PC-9 (cell line): ENCODE measurements around the gene SNX15. TPM values are rescaled to one million over a fixed set of nuclear protein-coding genes. Genes with fewer than 3 reads are reported as not detected.
A peak's percentile ranks its signal among the peaks of the same experiment; 100 is the strongest.
"Not testable (repeated sequence)": the region's sequence is repeated elsewhere in the genome, so short reads cannot be mapped to it uniquely, and the experiment has no call there.

Experiments
- Bru-seq: library from RNA; stranded (reverse); fragments of 400-500 nt; gene quantifications from one replicate; lab custom pipeline; 2021; lab: Mats Ljungman, UMichigan
- BruChase-seq, 2 experiments: library from RNA; stranded (reverse); fragments of 400-500 nt; gene quantifications; one replicate each; lab custom pipeline; 2021; lab: Mats Ljungman, UMichigan
- BruUV-seq: library from RNA; stranded (reverse); fragments of 400-500 nt; replicated peaks from 2 replicates; lab custom pipeline; 2021; lab: Mats Ljungman, UMichigan
- CTCF ChIA-PET: fragments of 300-600 bp; sonication (Branson Sonifier 250); formaldehyde crosslinking; loops from one replicate; lab custom pipeline; 2022; ENCODE audit warnings: antibody characterized with exemption; lab: Charles Lee
- POLR2A ChIA-PET: fragments of 300-600 bp; sonication (Branson Sonifier 250); formaldehyde crosslinking; loops from one replicate; lab custom pipeline; 2022; ENCODE audit warnings: antibody characterized with exemption; ENCODE audit not compliant: unreplicated experiment; lab: Charles Lee
- DNase-seq, 2 experiments: peaks; one replicate each; pipeline versions ENCODE4 v3.0.0 to v3.0.0-alpha.2; 2015 to 2022; ENCODE audit warnings: mixed read lengths in 1 of 2
- H2AFZ ChIP-seq: fragments of 200-600 bp; sonication (generic); 2 replicates; pipeline ENCODE4 v1.8.1; 2017; ENCODE audit warnings: antibody characterized with exemption
- H3F3A ChIP-seq: fragments of 200-600 bp; sonication (generic); 2 replicates; pipeline ENCODE4 v1.8.1; 2017; ENCODE audit warnings: antibody characterized with exemption, mild to moderate bottlenecking, low read depth; ENCODE audit not compliant: insufficient read depth
- H3K27ac ChIP-seq: fragments of 200-600 bp; sonication (generic); 2 replicates; pipeline ENCODE4 v1.6.1; 2016; ENCODE audit warnings: mixed run types
- H3K27me3 ChIP-seq: fragments of 200-600 bp; sonication (generic); 2 replicates; pipeline ENCODE4 v1.6.1; 2016; ENCODE audit warnings: low read depth, mixed run types; ENCODE audit not compliant: insufficient read depth
- H3K36me3 ChIP-seq: fragments of 200-600 bp; sonication (generic); 2 replicates; pipeline ENCODE4 v1.6.1; 2016; ENCODE audit warnings: low read depth, mixed run types
- H3K4me1 ChIP-seq: fragments of 200-600 bp; sonication (generic); replicated peaks from 2 replicates; pipeline ENCODE4 v1.6.1; 2016; ENCODE audit warnings: mixed run types; ENCODE audit not compliant: insufficient read depth
- H3K4me2 ChIP-seq: fragments of 200-600 bp; sonication (generic); 2 replicates; pipeline ENCODE4 v1.6.1; 2017; ENCODE audit warnings: mixed run types
- H3K4me3 ChIP-seq: fragments of 200-600 bp; sonication (generic); 2 replicates; pipeline ENCODE4 v1.6.1; 2016; ENCODE audit warnings: mixed run types
- H3K79me2 ChIP-seq: fragments of 200-600 bp; sonication (generic); 2 replicates; pipeline ENCODE4 v1.6.1; 2017; ENCODE audit warnings: low read depth, mixed run types
- H3K9me2 ChIP-seq: fragments of 200-600 bp; sonication (generic); 2 replicates; pipeline ENCODE4 v1.8.1; 2017; ENCODE audit warnings: mild to moderate bottlenecking; ENCODE audit not compliant: insufficient read depth
- H3K9me3 ChIP-seq: fragments of 200-600 bp; sonication (generic); 2 replicates; pipeline ENCODE4 v1.8.1; 2016; ENCODE audit warnings: low read depth; ENCODE audit not compliant: insufficient read depth
- H4K20me1 ChIP-seq: fragments of 200-600 bp; sonication (generic); 2 replicates; pipeline ENCODE4 v1.8.1; 2017; ENCODE audit not compliant: insufficient read depth
- EZH2 ChIP-seq: fragments of 200-600 bp; sonication (generic); IDR thresholded peaks from 2 replicates; pipeline ENCODE4 v1.8.0; 2017; ENCODE audit warnings: antibody characterized with exemption, low read depth
- intact Hi-C: fragments of 100-400 bp; cut with micrococcal nuclease; formaldehyde crosslinking; loops from one replicate; pipeline ENCODE4 v1.10.0; 2022; ENCODE audit not compliant: unreplicated experiment
- long read RNA-seq: library from polyadenylated mRNA; stranded (forward); transcript quantifications from one replicate; pipeline ENCODE4 v2.0.0, GENCODE V29; 2022
- total RNA-seq: library from RNA; stranded (reverse); gene quantifications from 2 replicates; pipeline ENCODE4 v1.2.3, GENCODE V29; 2021
- TF ChIP-seq, protein P1 (sequence below): fragments of 200-600 bp; sonication (generic); conservative IDR thresholded peaks from 2 replicates; pipeline ENCODE4 v1.6.1; 2017; ENCODE audit warnings: mixed run types, antibody characterized with exemption, mild to moderate bottlenecking, moderate library complexity

The SNX15 gene, protein sequence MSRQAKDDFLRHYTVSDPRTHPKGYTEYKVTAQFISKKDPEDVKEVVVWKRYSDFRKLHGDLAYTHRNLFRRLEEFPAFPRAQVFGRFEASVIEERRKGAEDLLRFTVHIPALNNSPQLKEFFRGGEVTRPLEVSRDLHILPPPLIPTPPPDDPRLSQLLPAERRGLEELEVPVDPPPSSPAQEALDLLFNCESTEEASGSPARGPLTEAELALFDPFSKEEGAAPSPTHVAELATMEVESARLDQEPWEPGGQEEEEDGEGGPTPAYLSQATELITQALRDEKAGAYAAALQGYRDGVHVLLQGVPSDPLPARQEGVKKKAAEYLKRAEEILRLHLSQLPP
- total RNA-seq: 38.2 and 40.6 TPM in 2 replicates
- percentile 44 among the genes with signal in this experiment for Bru-seq, nascent RNA
- BruChase-seq, experiment 1, labeled RNA remaining after a 2-hour chase: percentile 50 among the genes with signal in this experiment
- BruChase-seq, experiment 2, labeled RNA remaining after a 6-hour chase: percentile 28 among the genes with signal in this experiment
- long read RNA-seq, transcript SNX15-202 (8 exons, 1,939 nt): major isoform, 83 of 92 reads
- long read RNA-seq, partial matches to known transcripts: 0 of 92 reads
- long read RNA-seq, other reads (novel, unspliced or antisense): 5 of 92 reads

DNA sequence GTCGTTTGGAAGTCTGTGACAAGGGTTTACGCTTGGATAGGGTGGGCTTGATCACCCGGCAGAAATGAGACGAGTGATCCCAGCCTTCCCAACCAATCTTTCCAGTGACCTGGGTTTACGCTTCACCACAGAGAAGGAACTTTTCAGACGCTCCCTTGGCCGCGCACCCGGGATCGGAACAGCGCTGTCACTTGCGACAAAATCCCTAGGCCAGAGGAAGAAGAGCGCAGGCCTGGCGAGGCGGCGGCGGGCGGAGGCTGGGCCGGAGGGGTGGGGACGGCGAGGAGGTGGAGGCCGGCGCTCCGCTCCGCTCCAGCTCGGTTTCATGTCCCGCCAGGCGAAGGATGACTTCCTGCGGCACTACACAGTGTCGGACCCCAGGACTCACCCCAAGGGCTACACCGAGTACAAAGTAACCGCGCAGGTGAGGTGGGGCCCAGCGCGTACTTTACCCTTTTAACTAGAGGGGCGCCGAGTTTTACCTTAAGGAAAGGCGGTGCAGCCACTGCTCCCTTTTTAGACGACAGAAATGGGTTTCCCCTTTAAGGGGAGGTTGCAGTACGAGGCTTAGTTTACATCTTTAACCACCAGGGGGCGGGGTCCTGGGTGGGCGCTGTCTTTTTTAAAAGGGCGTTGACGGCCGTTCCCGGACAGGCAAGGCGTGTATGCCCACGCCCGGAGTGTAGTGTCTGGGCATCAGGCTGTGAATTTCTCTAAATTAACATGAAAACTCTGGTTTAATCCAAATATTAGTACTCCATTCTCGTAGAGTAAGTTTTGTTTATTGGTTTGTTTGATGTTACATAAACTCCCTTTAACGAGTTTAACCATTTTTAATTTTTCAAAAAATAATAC is at the start of gene SNX15:
Gene SNX15 (plus strand): TSS at position 227 of the 855 bp plus-strand sequence. CDS start 99 bp downstream, at position 326.
- H3K36me3 ChIP-seq: no peaks in the 10 kb centered on the region
- no TSS peak for BruUV-seq
- ChIA-PET CTCF (interaction anchor here (0.6 to 1.6 kb wide), 4 partner anchors 10 to 179 kb away, joined by 3 to 5 read pairs (median 4); partner anchors contain the start of gene ARL2), POLR2A (interaction anchor here (0.6 kb wide), 2 partner anchors 13 to 155 kb away, joined by 4 to 5 read pairs; partner anchors contain the start of gene ARL2)
- peak; percentile 90 to 95 for DNase-seq
- H3K4me3 ChIP-seq: peak within 1 kb of the TSS; percentile 64
- H3K27me3 ChIP-seq: no peaks in the 10 kb centered on the region
- peak within 1 kb of the TSS; percentile 82 for H2AFZ ChIP-seq
- H3K9me3 ChIP-seq: no peaks in the 10 kb centered on the region
- H3K27ac ChIP-seq: peak within 1 kb of the TSS; percentile 36
- no peaks in the 10 kb centered on the region for H3K79me2 ChIP-seq
- no peaks in the 10 kb centered on the region; the same call in 1 of the 2 replicates for H3F3A ChIP-seq
- H3K4me2 ChIP-seq: peak within 1 kb of the TSS; percentile 86
- H3K4me1 ChIP-seq: peaks cover 9% of the 10 kb centered on the region
- TF ChIP-seq, protein P1, sequence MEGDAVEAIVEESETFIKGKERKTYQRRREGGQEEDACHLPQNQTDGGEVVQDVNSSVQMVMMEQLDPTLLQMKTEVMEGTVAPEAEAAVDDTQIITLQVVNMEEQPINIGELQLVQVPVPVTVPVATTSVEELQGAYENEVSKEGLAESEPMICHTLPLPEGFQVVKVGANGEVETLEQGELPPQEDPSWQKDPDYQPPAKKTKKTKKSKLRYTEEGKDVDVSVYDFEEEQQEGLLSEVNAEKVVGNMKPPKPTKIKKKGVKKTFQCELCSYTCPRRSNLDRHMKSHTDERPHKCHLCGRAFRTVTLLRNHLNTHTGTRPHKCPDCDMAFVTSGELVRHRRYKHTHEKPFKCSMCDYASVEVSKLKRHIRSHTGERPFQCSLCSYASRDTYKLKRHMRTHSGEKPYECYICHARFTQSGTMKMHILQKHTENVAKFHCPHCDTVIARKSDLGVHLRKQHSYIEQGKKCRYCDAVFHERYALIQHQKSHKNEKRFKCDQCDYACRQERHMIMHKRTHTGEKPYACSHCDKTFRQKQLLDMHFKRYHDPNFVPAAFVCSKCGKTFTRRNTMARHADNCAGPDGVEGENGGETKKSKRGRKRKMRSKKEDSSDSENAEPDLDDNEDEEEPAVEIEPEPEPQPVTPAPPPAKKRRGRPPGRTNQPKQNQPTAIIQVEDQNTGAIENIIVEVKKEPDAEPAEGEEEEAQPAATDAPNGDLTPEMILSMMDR: peak; percentile 94
- TF ChIP-seq EZH2: no peak
- H3K9me2 ChIP-seq: no peaks in the 10 kb centered on the region
- intact Hi-C loops: loop anchor here (1.0 to 5.0 kb wide), 5 partner anchors 89 to 180 kb away; partner anchors contain the start of genes ATG2A, CAPN1, PPP2R5B and ZNHIT2
- no peaks in the 10 kb centered on the region for H4K20me1 ChIP-seq

DNA sequence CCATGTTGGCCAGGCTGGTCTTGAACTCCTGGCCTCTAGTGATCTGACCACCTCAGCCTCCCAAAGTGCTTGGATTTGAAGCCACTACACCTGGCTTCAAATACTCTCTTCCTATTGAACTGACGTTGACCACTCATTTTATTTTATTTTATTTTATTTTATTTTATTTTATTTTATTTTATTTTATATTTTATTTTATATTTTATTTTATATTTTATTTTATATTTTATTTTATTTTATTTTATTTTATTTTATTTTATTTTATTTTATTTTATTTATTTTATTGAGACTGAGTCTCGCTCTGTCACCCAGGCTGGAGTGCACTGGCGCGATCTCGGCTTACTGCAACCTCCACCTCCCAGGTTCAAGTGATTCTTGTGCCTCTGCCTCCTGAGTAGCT is 43.9 kb upstream of the SNX15 start:
- H3K4me1 ChIP-seq, H3K79me2 ChIP-seq, intact Hi-C loops, H3K27ac ChIP-seq, H3K4me2 ChIP-seq, H3F3A ChIP-seq, H2AFZ ChIP-seq, BruUV-seq, CTCF ChIA-PET, H3K9me3 ChIP-seq, H4K20me1 ChIP-seq, H3K4me3 ChIP-seq, H3K9me2 ChIP-seq, DNase-seq, H3K36me3 ChIP-seq: not testable (repeated sequence)
- POLR2A ChIA-PET: interaction anchor here (0.6 kb wide), 1 partner anchor 37 kb away, joined by 4 read pairs; no protein-coding TSS in a partner anchor
- H3K27me3 ChIP-seq: peaks cover 20% of the 10 kb centered on the region; the same call in 1 of the 2 replicates

DNA sequence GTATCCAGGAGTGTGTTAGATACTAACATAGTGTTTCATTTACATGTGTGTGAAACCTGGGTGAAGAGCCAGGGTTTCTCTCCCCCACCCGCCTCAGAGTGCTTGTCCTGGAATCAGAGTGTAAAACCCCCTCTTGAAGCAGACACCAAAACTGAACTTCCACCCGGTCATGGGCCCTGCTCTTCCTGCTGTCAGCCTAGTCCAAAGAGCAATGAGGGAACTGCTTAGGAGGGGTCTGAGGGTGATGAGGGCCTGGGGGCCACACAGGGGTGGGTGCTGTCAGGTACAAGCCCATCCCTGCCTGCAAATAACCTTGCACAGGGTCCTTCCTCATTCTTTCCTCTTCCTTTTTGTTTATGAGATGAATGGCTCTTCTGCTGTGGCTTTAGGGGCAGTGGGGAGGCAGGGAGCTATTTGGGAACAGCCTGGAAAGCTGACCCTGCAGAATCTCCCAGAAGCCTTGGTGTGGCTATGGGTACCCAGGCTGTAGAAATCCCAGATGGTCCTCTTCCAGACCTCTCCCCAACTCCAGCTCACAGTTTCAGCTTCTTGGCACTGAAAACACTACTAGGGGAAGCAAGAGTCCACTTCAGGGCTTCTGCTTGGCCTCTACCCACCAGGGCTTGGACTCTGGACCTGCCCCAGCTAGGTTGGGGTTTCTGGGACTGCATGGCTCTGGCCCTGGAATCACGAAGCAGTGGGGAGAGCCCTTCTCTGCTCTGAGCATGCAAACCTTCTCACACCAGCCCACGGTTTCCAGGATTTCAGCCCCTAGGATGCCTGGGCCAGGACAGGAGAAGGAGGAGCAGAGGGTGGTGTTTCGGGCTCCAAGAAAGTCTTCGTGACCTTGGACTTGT is 39.0 kb upstream of the SNX15 start:
- H3K9me2 ChIP-seq: no peaks in the 10 kb centered on the region
- no peak overlapping the region for H3K27ac ChIP-seq
- H3K4me1 ChIP-seq: no peaks in the 10 kb centered on the region
- ChIA-PET POLR2A (no interaction called here), CTCF (no interaction called here)
- no peaks in the 10 kb centered on the region for H3K27me3 ChIP-seq
- no TSS peak for BruUV-seq
- H2AFZ ChIP-seq: no peak overlapping the region
- no peaks in the 10 kb centered on the region for H3K79me2 ChIP-seq
- H4K20me1 ChIP-seq: no peaks in the 10 kb centered on the region
- H3K9me3 ChIP-seq: no peaks in the 10 kb centered on the region
- intact Hi-C loops: no loop called here
- no peaks in the 10 kb centered on the region for H3K36me3 ChIP-seq
- H3F3A ChIP-seq: no peaks in the 10 kb centered on the region
- TF ChIP-seq, protein P1: no peak
- no peak for TF ChIP-seq EZH2
- no peak for DNase-seq
- H3K4me2 ChIP-seq: no peak overlapping the region
- H3K4me3 ChIP-seq: no peak overlapping the region
